ENCODE data around the gene CRY2. TPM values are rescaled to one million over a fixed set of nuclear protein-coding genes. Genes with fewer than 3 reads are reported as not detected.

CRY2 gene
- polyA plus RNA-seq, 1 of the 3 experiments (the other 2 are of a cell fraction), result 6.7 TPM

DNA sequence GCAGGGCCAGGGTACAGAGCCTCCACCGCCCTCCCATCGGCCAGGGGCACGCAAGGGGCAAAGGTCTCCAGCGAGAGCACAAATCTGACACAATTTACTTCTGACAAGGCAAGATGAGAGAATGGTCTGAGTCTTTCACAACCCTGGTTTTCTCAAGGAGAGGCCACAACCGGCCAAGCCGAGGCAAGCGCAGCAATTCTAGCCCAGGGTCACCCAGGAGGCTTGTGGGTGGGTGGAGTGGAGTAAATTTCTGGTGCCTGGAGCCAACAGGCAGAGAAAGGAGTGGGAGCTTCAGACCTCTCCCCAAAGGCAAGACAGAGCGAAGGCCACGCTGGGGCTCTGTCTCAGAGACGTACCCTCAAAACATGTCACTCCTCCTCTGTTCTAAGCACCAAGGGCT is 84.5 kb downstream of the CRY2 start (continued):
- TF ChIP-seq CTCF (IDR thresholded peaks at IDR 0.05), result no peak
- no peak for TF ChIP-seq POLR2AphosphoS5 (IDR thresholded peaks at IDR 0.05; ENCODE audit: low read depth, low read length)
- TF ChIP-seq, protein P1, sequence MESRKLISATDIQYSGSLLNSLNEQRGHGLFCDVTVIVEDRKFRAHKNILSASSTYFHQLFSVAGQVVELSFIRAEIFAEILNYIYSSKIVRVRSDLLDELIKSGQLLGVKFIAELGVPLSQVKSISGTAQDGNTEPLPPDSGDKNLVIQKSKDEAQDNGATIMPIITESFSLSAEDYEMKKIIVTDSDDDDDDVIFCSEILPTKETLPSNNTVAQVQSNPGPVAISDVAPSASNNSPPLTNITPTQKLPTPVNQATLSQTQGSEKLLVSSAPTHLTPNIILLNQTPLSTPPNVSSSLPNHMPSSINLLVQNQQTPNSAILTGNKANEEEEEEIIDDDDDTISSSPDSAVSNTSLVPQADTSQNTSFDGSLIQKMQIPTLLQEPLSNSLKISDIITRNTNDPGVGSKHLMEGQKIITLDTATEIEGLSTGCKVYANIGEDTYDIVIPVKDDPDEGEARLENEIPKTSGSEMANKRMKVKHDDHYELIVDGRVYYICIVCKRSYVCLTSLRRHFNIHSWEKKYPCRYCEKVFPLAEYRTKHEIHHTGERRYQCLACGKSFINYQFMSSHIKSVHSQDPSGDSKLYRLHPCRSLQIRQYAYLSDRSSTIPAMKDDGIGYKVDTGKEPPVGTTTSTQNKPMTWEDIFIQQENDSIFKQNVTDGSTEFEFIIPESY (IDR thresholded peaks at IDR 0.05; ENCODE audit: borderline replicate concordance, low read depth), result no peak
- no peak for TF ChIP-seq JUND (IDR thresholded peaks at IDR 0.05)

DNA sequence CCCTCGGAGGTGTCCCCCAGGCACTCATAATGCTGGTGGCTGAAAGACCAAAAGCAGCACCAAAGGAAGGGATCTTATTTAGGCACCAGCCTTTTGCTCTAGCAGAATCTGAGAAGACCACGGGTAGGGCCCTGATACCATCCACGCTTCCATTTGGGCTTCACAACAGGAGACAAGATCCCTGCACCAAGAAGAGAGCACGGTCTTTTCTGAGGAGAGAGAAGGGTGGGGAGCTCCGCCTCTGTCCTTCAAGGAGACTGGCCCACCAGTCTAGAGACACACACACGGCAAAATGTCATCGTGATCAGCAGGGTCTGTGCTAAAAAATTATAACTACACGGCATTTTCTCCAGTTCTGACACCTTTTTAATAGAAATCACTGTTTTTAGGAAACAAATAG is 84.9 kb downstream of the CRY2 start:
- Histone ChIP-seq H3F3A (replicated peaks; ENCODE audit: insufficient read depth) (no peaks in the 10 kb centered on the region), H3K9ac (no peak overlapping the region), H3K79me2 (ENCODE audit: insufficient read depth) (no peaks in the 10 kb centered on the region), H3K27me3 (ENCODE audit: insufficient read depth) (no peaks in the 10 kb centered on the region), H3K27ac (ENCODE audit: low read depth in 2 of 2, low read length in 1 of 2) (no peak overlapping the region), H3K36me3 (replicated peaks in 1 of 2; ENCODE audit: control insufficient read depth in 1 of 2, insufficient read depth in 2 of 2, low read length in 1 of 2) (peaks cover 14 to 42% of the 10 kb centered on the region in 2 experiments), H3K9me2 (no peaks in the 10 kb centered on the region), H3K4me1 (ENCODE audit: control insufficient read depth in 1 of 2, insufficient read depth in 2 of 2, low read depth in 1 of 2, low read length in 1 of 2) (peaks cover 0 to 5% of the 10 kb centered on the region in 2 experiments; a peak in 1 of 4 replicates), H4K20me1 (ENCODE audit: insufficient read depth) (no peaks in the 10 kb centered on the region), H3K9me3 (no peaks in the 10 kb centered on the region), H3K4me2 (no peak overlapping the region), H2AFZ (ENCODE audit: low read depth) (no peak overlapping the region), H3K4me3 (ENCODE audit: low read depth in 2 of 2, low read length in 1 of 2) (no peak overlapping the region)
- DNase-seq, result no peak
- TF ChIP-seq, protein P2, sequence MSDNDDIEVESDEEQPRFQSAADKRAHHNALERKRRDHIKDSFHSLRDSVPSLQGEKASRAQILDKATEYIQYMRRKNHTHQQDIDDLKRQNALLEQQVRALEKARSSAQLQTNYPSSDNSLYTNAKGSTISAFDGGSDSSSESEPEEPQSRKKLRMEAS (IDR thresholded peaks at IDR 0.05; ENCODE audit: low read depth), result no peak
- TF ChIP-seq FOXM1 (IDR thresholded peaks at IDR 0.05; ENCODE audit: low read depth), result no peak
- TF ChIP-seq RFX5 (IDR thresholded peaks at IDR 0.05; ENCODE audit: low read length), result no peak
- TF ChIP-seq RXRA (IDR thresholded peaks at IDR 0.05; ENCODE audit: borderline replicate concordance, low read depth), result no peak
- TF ChIP-seq TAF1 (IDR thresholded peaks at IDR 0.05; ENCODE audit: borderline replicate concordance, low read depth, low read length), result no peak
- no peak for TF ChIP-seq CTCF (IDR thresholded peaks at IDR 0.05)
- no peak for TF ChIP-seq GABPA (IDR thresholded peaks at IDR 0.05; ENCODE audit: low read depth)
- ChIA-PET POLR2A (no interaction called here), CTCF (interaction anchor here (0.6 to 1.3 kb wide), 3 partner anchors 59 to 74 kb away, joined by 3 to 5 read pairs (median 5); no protein-coding TSS in a partner anchor)
- WGBS (ENCODE audit: low lambda C conversion rate), result 93% methylated on average over 8 of the region's 8 CpGs

Other genes with a start within 250 kb of the CRY2 start
- gene CHST1, start 181.9 kb upstream of the CRY2 start, polyA plus RNA-seq (2012; rRNA removed), result 2.7 and 4.9 TPM in 2 replicates
- 6.2 and 6.5 TPM in 2 replicates for gene SLC35C1, start 42.3 kb upstream of the CRY2 start, polyA plus RNA-seq (2012; rRNA removed)
- 11.0 and 12.5 TPM in 2 replicates for gene MAPK8IP1, start 38.2 kb downstream of the CRY2 start, polyA plus RNA-seq (2012; rRNA removed)
- gene FREY1, start 59.8 kb downstream of the CRY2 start, polyA plus RNA-seq (2012; rRNA removed), result 0.30 and 0.49 TPM in 2 replicates
- gene PEX16, start 70.4 kb downstream of the CRY2 start, polyA plus RNA-seq (2012; rRNA removed), result 44.1 and 46.4 TPM in 2 replicates
- 1.4 and 2.4 TPM in 2 replicates for gene LARGE2, start 75.2 kb downstream of the CRY2 start, polyA plus RNA-seq (2012; rRNA removed)